Stimulated activated CD8-positive, alpha-beta memory T cell treated with anti-CD3 and anti-CD28 coated beads, Interleukin-4, amount 100 ng/mL, for 4 hours (primary cell): ENCODE results near the gene PUM2.

Experiments
- DNase-seq, 2 donors: peaks; one replicate each; pipeline ENCODE4 v3.0.0-alpha.2; 2020; ENCODE audit warnings: low read depth in 2 of 2, low spot score in 1 of 2

PUM2 gene

GRCh38 chr2:20203521-20204225 lies 147.0 kb downstream of the PUM2 start:
- DNase-seq = no peak

GRCh38 chr2:20203072-20203471 lies 147.6 kb downstream of the PUM2 start:
- DNase-seq = no peak

- no peak for DNase-seq
Measured at GRCh38 chr2:20201671-20202070, 149.0 kb downstream of the PUM2 start.

GRCh38 chr2:20200697-20201555 lies 149.7 kb downstream of the PUM2 start:
- DNase-seq = no peak

GRCh38 chr2:20199633-20200270 lies 150.9 kb downstream of the PUM2 start:
- DNase-seq = no peak

GRCh38 chr2:20198796-20199632 lies 151.6 kb downstream of the PUM2 start:
- DNase-seq = no peak
